GM18502 (cell line): ENCODE measurements around the gene THUMPD2.

Experiments
- ATAC-seq: cut with Tn5 transposase; IDR thresholded peaks from one replicate; pipeline ENCODE4 v1.9.1; 2021; ENCODE audit warnings: mild to moderate bottlenecking; ENCODE audit not compliant: unreplicated experiment, poor library complexity

THUMPD2 gene

DNA sequence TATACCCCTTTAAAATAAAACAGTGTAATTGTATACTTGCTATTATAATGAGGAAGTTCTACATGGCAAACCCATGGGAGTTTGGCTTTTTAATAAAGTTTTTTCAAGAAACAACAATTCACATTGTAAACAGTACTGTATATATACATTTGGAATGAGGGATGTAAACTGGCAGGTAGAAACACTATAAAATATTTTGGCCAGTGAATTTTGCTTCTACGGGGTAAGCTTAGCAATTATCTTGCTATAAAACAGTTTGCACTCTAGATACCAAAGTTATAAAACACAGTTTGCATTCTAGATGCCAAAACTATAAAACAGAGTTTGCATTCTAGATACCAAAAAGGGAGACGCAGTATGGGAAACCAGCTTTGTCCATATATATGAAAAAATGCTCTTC, 16.6 kb downstream of the THUMPD2 start:
- ATAC-seq, result no peak

DNA sequence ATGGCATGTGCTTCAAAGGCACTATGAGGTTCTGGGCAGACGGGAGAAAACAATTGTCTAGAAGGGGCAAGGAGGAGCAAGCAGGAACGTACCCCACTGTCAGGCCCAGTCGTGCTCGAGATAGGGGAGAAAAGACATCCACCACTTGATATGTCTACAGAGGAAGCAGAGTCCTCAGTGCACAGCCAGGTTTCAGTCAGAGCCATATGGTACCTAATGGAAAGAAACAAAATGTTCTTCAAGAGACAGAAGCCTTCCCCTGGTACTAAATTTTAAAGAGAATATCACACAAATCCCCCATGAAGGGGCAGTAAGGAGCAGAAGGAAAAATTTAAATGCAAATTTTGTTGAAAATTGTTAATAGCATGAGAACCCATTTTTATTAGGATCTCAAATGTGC, 21.9 kb downstream of the THUMPD2 start:
- ATAC-seq, result no peak

DNA sequence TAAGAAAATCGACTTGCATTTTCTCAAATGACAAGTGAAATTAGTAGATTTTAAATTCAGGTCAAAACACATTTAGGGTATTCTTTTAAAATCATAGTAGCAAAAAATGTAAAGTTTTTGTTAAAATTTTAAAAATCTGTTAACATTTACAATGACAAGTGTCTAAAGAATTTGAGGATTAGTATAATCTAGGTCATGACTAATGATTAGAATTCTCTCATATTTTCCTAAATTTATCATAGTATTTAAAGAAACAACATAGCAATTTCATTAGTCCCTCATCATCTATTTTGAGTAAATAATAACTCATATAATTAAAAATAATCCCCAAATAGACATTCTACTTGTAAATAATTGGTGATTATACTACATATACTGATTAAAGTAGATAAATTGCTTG, 23.6 kb downstream of the THUMPD2 start:
- ATAC-seq, result no peak

DNA sequence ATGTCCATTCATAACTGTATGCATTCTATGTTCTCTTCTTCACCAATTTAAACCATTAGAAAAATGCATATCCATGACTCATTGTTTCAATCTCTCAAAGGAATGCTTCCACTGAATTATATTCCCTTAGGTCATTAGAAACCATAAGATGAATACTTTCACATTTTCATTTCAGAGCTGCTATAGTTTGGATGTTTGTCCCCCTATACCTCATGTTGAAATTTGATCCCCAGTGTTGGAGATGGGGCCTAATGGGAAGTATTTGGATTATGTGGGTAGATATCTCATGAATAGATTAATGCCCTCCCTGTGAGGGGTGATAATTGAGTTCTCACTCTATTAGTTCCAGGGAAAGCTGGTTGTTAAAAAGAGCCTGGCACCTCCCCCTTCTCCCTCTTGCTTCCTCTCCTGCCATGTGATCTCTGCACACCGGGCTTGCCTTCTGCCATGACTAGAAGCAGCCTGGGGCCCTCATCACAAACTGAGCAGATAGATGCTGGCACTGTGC, 35.7 kb downstream of the THUMPD2 start:
- no peak for ATAC-seq

DNA sequence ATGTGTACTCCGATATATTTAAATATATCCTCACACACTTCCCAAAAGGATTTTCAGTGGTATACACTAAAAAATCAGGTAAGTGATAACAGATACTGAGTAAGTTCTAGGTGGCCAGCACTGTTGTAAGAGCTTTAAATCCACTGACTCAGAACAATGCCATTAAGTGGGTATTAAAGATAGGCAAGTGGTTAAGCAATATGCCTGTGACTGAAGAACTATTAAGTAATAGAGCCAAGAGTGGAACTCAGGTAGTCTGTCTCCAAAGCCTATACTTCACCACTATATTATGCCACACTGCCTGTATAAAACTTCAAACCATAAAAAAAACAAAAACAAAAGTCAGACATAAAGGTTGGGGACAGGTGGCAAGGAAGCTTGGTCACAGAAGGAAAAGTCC, 37.2 kb downstream of the THUMPD2 start:
- no peak for ATAC-seq

DNA sequence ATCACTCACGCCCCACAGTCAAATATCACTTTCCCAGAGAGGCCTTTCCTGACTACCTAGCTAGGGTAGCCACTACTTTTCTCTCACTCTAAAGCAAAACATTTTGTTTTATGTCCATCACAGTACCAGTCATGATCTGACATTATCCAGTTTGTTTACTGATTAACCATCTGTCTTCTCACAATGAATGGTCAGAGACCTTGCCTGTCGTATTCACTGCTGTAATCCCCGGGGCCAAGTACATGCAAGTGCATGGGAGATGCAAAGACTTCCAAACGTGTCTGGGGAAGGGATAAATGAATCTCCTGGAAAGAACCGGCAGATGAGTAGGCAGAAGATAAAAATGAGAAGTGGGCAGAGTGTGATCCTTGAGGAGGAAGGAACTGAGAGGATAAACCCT, 39.7 kb downstream of the THUMPD2 start:
- no peak for ATAC-seq

DNA sequence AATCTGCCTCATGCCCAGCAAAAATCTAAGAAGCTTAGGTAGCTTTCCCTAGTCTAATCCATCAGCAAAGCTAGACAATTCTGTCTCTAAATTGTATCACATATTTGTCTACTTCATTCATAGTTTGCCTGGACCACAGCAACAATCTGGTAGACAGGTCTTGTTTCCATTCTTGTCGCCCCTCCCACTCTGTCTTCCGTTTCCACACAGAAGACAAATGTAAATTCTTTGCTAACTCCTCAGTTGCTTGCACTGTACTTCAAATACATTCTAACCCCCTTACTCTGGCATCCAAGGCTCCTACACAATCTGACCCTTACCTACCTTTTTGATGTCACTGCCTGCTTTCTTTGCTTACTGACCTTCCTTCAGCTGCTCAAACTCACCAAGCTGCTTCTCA, 40.1 kb downstream of the THUMPD2 start:
- no peak for ATAC-seq

DNA sequence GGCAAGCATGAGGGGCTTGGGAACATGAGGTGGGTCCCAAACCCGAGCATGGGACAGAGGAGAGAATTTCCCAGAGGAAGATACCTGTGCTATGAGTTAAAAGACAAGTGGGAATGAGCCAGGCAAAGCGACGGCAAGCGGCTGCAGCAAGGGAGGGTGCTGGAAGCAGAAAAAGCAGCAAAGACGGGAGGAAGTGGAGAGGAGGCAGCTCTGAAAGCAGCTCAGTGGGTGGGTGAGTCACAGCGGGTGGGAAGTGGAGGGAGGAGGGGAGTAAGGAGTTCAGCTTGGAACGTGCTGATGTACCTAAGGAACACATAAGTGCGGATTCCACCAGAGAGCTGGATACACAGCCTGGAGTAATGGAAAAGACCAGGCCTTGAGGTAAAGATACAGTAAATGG, 41.4 kb downstream of the THUMPD2 start:
- ATAC-seq, result no peak

DNA sequence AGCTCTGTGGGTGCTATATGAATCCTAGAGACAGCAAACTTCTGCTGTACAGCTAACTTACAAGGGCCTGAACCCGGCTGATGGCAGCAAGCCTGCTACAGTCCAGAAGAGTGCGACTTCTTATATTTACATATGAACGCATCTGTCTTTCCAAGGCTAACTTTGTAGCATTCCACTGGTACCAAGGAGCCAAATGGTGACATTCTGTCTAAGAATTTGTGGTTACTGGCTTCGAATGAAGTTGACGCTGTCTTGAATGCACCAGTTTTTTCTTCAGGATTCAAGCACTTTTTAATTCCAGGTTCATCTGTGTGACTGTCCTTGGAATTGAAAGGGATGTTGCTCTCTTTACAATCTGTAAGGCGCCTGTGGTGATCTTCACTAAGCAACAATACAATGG, 42.4 kb downstream of the THUMPD2 start:
- ATAC-seq, result no peak

DNA sequence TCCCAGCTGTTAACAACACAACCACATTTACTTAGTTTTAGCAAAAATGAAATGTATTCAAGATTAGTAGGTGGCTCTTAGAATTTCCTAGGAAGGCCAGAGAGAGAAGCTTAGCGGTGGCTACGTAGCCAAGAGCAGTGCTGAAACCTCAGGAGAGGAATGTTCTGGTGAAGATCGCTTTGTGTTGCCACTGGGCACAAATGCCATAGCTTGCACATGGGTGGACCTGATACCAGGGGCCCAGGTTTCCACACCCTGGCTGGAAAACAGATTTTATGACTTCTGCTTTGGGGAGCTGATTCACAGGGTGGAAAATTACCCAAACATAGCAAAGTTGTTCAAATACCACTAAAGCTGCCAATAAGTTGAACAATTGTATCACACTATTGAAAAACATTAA, 43.4 kb downstream of the THUMPD2 start:
- no peak for ATAC-seq

DNA sequence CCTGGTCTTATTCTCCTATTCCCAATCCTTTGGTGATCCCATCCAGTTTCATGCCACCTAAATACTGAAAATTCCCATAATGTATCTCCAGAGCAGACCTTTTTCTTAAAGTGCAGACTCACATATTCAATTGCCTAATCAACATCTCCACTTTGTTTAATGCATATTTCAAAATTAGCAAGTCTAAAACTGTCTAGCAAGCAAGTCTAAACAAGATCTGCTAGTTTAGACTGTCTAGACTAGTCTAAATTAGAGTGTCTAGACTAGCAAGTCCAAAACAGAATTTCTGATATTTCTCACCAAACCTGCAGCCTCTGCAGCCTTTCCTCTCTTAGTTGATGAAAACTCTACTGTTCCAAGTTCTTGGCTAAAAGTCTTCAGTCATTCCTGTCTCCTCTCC, 44.6 kb downstream of the THUMPD2 start:
- no peak for ATAC-seq

DNA sequence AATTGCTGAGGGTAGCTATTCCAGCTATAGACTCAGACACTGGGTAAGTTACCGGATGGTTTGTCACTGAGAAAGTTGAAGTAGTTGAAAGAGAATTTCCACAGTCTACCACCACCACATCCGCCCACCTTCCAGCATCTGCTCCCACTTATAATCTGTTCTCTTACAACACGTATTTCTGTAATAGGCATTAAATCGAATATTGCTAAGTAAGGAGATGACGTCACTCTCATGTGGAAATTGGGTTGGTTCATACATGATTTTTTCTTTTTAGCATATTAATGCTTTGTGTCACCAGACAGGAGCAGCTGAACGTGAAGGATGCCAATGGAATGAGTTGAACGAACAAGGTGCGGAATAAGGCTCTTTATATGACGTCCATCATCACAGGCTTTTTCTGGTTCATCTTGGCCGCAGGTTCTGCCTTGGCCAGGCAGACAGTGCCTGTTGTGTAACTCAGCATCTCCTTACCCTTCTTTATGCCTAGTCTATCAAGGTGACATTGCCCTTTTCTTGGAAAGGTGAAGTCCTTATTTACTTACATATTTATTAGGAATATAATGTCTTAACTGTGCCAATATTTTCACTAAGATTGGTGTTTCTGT, 45.9 kb downstream of the THUMPD2 start:
- no peak for ATAC-seq

DNA sequence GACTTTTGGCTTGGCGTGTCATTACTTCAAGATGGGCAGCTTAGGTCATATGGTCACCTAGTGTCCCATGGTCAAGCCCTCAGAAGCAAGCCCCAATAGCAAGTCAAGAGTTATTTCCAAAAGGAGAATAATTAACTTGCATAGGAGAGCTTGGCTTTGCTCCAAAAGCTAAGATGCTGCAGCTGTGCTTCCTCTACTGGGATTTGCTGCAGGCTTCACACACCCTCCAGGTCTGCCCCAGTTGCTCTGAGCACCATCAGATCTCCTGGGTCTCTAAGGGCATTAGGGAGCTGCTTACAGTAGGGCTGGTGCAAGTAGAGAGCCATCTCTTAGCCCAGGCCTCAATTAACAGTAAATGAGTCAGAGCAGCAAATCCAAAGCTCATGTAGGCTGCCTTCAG, 46.6 kb downstream of the THUMPD2 start:
- ATAC-seq, result no peak

DNA sequence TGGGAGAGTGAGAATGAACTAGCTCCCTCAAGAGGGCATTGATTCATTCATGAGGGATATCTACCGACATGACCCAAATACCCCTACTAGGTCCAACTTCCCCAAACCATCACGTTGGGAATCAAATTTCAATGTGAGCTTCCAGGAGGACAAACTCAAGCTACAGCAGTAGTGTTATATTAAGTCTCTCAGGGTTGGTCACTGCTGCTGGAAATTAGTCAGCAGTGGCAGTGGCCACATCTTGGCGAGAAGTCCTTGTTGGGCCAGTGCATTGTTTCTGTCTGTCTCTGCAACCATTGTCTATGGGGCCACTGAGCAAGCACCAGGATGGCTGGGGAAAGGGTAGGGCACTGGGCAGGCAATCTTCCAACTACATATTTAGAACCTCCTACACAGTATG, 47.5 kb downstream of the THUMPD2 start:
- ATAC-seq, result no peak

DNA sequence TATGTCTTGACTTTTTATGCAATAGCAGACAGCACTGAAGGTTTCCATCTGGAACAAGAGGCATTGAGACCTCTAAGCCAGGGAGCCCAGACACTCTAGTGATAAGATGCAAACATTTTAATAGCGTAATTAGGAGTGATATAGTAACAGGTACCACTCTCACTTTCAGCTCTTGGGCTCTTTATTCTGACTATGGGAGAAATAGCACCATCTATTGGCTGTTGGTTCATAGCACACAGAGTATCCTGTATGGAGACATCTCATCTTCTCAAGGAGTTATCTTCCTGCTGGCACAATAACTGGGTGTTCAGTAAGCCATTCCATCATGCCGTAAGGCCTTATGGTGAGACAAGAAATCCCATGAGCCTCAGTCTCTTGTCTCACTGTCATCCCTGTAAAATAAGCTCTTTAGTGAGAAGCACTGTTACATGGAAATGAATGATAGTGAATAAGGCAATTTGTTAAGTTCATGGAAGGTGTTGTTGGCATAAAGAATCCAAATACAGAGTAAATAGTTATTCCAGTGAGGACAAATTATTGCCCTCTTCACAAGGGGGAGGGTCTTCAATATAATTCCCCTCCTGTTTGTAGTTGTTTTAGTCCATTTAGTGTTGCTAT, 48.3 kb downstream of the THUMPD2 start:
- ATAC-seq, result peak; percentile 48

DNA sequence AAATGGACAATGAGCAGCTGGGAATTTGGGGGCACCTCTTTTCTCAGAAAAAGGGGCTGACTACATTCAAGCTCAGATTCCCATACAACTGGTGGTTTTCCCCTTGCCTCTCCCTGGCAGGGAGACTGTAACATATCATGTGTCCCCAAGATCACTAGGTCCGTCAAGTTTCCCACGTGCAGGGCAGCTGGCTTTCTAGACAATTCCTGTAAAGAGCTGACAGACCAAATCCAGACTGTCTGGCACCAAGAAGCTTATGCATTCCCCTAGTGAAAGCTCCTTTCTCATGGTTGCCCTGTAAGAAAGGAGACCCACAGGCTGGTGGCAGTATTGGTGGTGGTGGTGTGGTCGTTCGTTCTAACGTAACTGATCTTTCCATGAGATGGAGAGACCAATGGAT, 48.8 kb downstream of the THUMPD2 start:
- no peak for ATAC-seq

DNA sequence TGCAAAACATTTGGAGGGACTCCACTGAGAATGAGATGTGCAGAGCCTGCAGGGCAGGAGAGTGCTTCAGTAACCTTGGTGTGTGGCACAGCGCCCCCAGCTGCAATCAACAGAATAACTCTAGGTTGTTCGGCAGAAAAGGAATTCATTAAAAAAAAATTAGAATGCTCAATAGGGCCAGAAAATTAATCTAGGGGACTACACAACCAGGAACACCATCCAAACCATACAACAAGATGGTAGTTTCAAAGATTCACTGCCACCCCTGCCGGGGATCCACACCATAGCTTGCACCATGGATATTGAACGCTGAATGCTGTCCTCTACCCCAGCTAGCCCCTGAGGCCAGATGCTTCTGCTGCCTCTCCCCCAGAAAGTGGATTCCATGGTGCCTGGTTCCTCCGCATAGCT, 50.1 kb downstream of the THUMPD2 start:
- no peak for ATAC-seq

DNA sequence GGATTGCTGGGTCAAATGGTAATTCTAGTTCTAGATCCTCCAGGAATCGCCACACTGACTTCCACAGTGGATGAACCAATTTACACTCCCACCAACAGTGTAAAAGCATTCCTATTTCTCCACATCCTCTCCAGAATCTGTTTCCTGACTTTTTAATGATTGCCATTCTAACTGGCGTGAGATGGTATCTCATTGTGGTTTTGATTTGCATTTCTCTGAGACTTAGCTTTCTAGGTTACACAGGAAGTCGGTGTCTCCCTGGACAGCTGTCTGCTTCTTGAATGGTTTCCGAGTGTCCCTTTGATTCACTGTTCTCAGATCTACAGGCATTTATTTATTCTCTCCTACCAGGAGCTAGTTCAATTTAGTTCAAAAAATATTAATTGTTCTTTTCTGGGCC, 51.0 kb downstream of the THUMPD2 start:
- peak; percentile 58 for ATAC-seq

DNA sequence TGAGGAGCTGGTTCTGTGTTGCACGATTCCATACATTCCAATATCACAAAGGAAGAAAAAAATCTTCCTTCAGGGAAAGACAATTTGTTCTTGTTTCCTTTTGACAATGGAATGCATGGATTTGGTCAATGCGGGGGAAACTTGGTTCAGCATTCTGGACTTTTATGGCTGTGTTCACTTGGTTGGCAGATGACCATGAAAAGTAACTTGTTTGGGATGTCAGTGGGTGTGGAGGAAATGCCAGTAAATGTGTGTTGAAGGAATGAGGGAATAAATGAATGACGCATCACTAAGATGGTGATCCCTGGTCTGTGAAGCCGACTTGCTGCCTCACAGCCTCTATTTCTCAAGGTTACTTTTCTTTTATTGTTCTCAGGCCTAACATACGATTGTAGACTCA, 53.7 kb downstream of the THUMPD2 start:
- ATAC-seq, result no peak

DNA sequence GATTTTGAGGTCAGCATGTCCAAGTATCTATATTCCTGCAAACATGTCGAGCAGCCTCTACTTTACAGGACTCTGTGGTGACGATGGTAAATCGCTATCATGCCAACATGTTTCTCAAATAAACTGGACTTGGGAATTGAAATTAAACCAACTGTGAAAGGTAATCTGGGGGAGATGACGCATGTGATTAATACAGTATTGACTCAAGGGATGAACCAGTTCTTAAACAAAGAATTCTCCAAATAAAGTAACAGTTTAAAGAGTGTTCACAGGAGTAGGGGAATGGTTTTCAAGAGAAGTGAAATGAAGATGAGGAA, 54.3 kb downstream of the THUMPD2 start:
- ATAC-seq, result no peak

DNA sequence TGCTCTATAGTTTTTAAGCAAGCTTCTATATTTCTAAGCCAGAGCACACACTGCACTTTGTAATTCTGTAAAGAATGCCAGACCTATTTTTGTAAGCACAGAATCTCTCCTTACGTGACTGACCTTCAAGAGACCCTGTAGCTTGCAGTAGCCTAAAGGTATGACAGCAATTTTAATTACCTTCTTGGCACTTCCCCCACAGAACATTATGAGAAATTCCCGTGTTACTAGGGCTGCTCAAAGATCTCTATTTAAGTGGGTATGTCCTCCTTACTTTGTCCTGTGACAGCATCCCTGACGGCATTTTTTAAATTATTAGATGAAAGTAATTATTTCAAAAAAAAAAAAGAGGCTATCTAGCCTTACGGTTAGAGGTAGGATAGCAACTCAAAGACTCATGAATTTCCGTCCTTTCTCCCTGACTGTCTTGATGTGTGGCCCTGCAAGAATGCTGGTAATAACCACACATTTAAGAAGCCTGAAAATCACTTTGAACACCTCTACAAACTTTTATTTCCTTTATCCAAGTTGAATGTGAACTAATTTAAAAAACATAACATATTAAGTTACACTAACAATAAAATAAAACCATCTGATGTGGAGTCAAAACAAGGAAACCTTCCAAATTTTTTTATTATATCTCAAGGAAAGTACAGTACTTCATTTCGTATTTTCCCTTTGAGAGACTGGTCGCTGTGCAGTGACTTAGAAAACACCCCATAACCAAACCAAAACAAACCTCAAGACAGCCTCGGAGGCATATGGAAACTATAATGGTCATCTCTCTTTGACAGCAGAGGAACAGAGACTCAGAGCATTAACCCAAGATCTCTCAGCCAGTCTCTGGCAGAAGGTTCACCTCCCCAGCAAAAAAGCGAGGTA, 54.9 kb downstream of the THUMPD2 start:
- ATAC-seq, result no peak

DNA sequence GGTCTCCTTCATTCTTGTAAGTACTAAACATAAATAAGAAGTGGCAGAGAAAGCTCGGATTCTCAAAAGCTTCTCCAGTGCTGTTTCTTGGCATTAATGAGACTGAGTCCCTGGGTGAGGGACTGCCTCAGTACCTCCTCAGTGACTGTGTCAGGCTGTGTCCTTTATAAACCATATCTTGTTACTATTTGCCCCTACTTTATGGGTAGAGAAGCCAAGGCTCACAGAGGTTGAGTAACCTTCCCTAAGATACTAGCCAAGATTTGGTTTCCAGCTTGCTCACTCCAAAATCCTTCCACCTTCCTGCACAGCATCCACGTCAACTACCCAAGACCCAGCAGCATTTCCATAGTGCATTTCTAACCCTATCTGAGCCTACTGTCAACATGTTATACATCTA, 55.6 kb downstream of the THUMPD2 start:
- ATAC-seq, result no peak
